Endodermal cell (in vitro differentiated cells): ENCODE data around the gene MAML2. TPM values are rescaled to one million over a fixed set of nuclear protein-coding genes. Genes with fewer than 3 reads are reported as not detected.

Experiments used
- DNase-seq: peaks from one replicate; pipeline ENCODE4 v3.0.0-alpha.2; 2017
- H3K27ac ChIP-seq: 2 replicates; pipeline ENCODE4 v1.5.1; 2013; ENCODE audit warnings: mild to moderate bottlenecking, low read depth, low read length, moderate library complexity
- H3K27me3 ChIP-seq: 2 replicates; pipeline ENCODE4 v1.6.1; 2013; ENCODE audit warnings: mild to moderate bottlenecking, low read length, moderate library complexity; ENCODE audit not compliant: insufficient read depth, control insufficient read depth, poor library complexity, severe bottlenecking
- H3K36me3 ChIP-seq: 2 replicates; pipeline ENCODE4 v1.7.0; 2013; ENCODE audit warnings: mild to moderate bottlenecking, low read length, moderate library complexity; ENCODE audit not compliant: control insufficient read depth, insufficient read depth
- H3K4me1 ChIP-seq: one replicate; pipeline ENCODE4 v1.7.0; 2013; ENCODE audit warnings: low read length; ENCODE audit not compliant: control insufficient read depth, insufficient read depth
- H3K4me3 ChIP-seq: 2 replicates; pipeline ENCODE4 v1.5.1; 2013; ENCODE audit warnings: mild to moderate bottlenecking, low read length, moderate library complexity
- H3K9ac ChIP-seq: 2 replicates; pipeline ENCODE4 v1.6.1; 2013; ENCODE audit warnings: mild to moderate bottlenecking, low read length, moderate library complexity; ENCODE audit not compliant: poor library complexity, severe bottlenecking; ENCODE audit errors: extremely low read depth
- H3K9me3 ChIP-seq: 2 replicates; pipeline ENCODE4 v1.6.1; 2013; ENCODE audit warnings: mild to moderate bottlenecking, low read length, moderate library complexity; ENCODE audit not compliant: control insufficient read depth
- H3K27ac Mint-ChIP-seq: 2 replicates; pipeline ENCODE4 v1.8.0; 2020; ENCODE audit warnings: mixed read lengths
- H3K27me3 Mint-ChIP-seq: 2 replicates; pipeline ENCODE4 v1.8.0; 2021; ENCODE audit warnings: mild to moderate bottlenecking, mixed read lengths; ENCODE audit not compliant: insufficient read depth
- H3K36me3 Mint-ChIP-seq: 2 replicates; pipeline ENCODE4 v1.8.0; 2020; ENCODE audit warnings: low read depth, mixed read lengths
- H3K4me1 Mint-ChIP-seq: 2 replicates; pipeline ENCODE4 v1.8.0; 2020; ENCODE audit warnings: mixed read lengths
- H3K4me3 Mint-ChIP-seq: 2 replicates; pipeline ENCODE4 v1.8.0; 2020; ENCODE audit warnings: mild to moderate bottlenecking, moderate library complexity, mixed read lengths
- H3K9me3 Mint-ChIP-seq: 2 replicates; pipeline ENCODE4 v1.8.0; 2020; ENCODE audit warnings: mild to moderate bottlenecking, mixed read lengths
- WGBS, 2 experiments: methylation state at CpG; one replicate each; pipeline versions ENCODE4 v1.1.5 to v1.1.7; 2013; ENCODE audit warnings: missing lambda C conversion rate in 2 of 2, mixed read lengths in 1 of 2; ENCODE audit not compliant: insufficient coverage in 1 of 2, insufficient read length in 1 of 2; 5-methylcytosine and 5-hydroxymethylcytosine counted together
- total RNA-seq, 2 donors: library from RNA; stranded (reverse); fragmentation: NEBNext Ultra II Directional in 1 of 2; extraction: Animal tissue kit (Norgen Biotek cat#: 25700) in 1 of 2; gene quantifications; 2 replicates in 1 of 2; 3 replicates in 1 of 2; pipeline ENCODE4 v1.2.1, GENCODE V29; 2021
- TF ChIP-seq, protein P1 (sequence below): fragments of 200-600 bp; sonication (generic); conservative IDR thresholded peaks from 2 replicates; pipeline ENCODE4 v1.5.0; 2021; ENCODE audit warnings: antibody characterized with exemption, mild to moderate bottlenecking

The MAML2 gene
- total RNA-seq, 2 donors from 2014 or later = 6.6 to 8.0 TPM

DNA sequence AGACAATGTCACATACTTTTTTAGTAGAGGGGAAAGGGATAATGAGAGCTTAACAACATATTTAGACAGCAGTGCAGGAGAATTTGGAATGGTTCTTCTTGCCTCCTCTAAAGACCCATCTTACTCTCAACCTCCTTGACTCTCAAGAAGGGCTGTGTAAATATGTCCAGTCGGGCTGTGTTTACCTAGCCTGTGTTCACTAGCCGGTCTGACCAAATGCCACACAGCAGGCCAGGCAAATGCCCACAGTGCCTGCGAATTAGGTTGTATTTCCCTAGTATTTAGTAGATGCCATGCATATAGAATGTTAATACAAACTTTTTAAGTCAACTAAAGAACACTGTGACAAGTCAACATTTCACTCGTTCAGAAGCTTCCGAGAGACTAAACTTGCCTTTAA is 367.7 kb downstream of the MAML2 start:
- Histone ChIP-seq H3K4me3 (no peak overlapping the region), H3K9ac (no peak overlapping the region), H3K27me3 (no peaks in the 10 kb centered on the region), H3K36me3 (peaks cover 16% of the 10 kb centered on the region), H3K27ac (no peak overlapping the region), H3K4me1 (no peaks in the 10 kb centered on the region), H3K9me3 (no peaks in the 10 kb centered on the region)
- Mint-ChIP-seq H3K9me3 (peaks cover 2% of the 10 kb centered on the region), H3K36me3 (peaks cover 11% of the 10 kb centered on the region), H3K27ac (no peak overlapping the region), H3K27me3 (peaks cover 2% of the 10 kb centered on the region), H3K4me1 (no peaks in the 10 kb centered on the region), H3K4me3 (no peak overlapping the region)
- WGBS, 2 experiments = 98% methylated on average over 5 of the region's 5 CpGs; no CpG with 5 or more reads in 1 of the 2 experiments
- TF ChIP-seq, protein P1, sequence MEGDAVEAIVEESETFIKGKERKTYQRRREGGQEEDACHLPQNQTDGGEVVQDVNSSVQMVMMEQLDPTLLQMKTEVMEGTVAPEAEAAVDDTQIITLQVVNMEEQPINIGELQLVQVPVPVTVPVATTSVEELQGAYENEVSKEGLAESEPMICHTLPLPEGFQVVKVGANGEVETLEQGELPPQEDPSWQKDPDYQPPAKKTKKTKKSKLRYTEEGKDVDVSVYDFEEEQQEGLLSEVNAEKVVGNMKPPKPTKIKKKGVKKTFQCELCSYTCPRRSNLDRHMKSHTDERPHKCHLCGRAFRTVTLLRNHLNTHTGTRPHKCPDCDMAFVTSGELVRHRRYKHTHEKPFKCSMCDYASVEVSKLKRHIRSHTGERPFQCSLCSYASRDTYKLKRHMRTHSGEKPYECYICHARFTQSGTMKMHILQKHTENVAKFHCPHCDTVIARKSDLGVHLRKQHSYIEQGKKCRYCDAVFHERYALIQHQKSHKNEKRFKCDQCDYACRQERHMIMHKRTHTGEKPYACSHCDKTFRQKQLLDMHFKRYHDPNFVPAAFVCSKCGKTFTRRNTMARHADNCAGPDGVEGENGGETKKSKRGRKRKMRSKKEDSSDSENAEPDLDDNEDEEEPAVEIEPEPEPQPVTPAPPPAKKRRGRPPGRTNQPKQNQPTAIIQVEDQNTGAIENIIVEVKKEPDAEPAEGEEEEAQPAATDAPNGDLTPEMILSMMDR = no peak
- no peak for DNase-seq

- no peak overlapping the region for H3K27ac ChIP-seq
- DNase-seq = no peak
- H3K36me3 Mint-ChIP-seq = peaks cover 2% of the 10 kb centered on the region
- no peaks in the 10 kb centered on the region for H3K27me3 ChIP-seq
- H3K27ac Mint-ChIP-seq = no peak overlapping the region
- peaks cover 8% of the 10 kb centered on the region for H3K9me3 Mint-ChIP-seq
- H3K4me1 Mint-ChIP-seq = no peaks in the 10 kb centered on the region
- H3K27me3 Mint-ChIP-seq = peaks cover 2% of the 10 kb centered on the region
- H3K9ac ChIP-seq = no peak overlapping the region
- 98% methylated on average over 2 of the region's 2 CpGs; no CpG with 5 or more reads in 1 of the 2 experiments for WGBS, 2 experiments
- H3K36me3 ChIP-seq = no peaks in the 10 kb centered on the region
- H3K4me1 ChIP-seq = no peaks in the 10 kb centered on the region
- no peak overlapping the region for H3K4me3 Mint-ChIP-seq
- TF ChIP-seq, protein P1 = no peak
- no peak overlapping the region for H3K4me3 ChIP-seq
- H3K9me3 ChIP-seq = no peaks in the 10 kb centered on the region
Measured at GRCh38 chr11:95972060-95972459, 370.9 kb downstream of the MAML2 start.

DNA sequence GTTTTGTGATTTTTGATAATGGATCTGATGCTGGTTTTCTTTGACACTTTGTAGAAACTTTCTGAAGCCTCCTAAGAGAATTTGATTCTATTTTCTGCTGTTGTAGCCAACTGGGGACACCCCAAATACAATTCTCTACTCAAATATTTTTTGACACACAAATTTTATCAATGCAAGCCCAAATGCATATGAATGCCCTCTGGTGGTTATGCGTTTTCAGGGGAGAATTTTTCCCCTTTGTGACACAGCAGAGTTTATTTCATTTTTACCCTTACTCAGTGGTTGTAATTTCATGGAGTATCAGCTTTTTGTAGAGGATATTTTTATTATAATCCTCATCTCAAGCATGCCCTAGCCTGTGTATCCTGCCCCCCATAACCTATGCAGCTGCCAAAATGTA is 374.4 kb downstream of the MAML2 start:
- Mint-ChIP-seq H3K27me3 (peaks cover 2% of the 10 kb centered on the region), H3K4me1 (peaks cover 10% of the 10 kb centered on the region), H3K36me3 (peaks cover 2% of the 10 kb centered on the region), H3K4me3 (no peak overlapping the region), H3K27ac (no peak overlapping the region), H3K9me3 (peaks cover 7% of the 10 kb centered on the region)
- Histone ChIP-seq H3K4me1 (peaks cover 8% of the 10 kb centered on the region), H3K36me3 (no peaks in the 10 kb centered on the region), H3K27ac (no peak overlapping the region), H3K9me3 (no peaks in the 10 kb centered on the region), H3K27me3 (no peaks in the 10 kb centered on the region), H3K9ac (no peak overlapping the region), H3K4me3 (no peak overlapping the region)
- 83% methylated on average over 1 of the region's 1 CpG; no CpG with 5 or more reads in 1 of the 2 experiments for WGBS, 2 experiments
- TF ChIP-seq, protein P1 = peak; percentile 37
- DNase-seq = no peak
